ENCODE measurements around the gene DNAJC11.

The DNAJC11 gene

GRCh38 chr1:6731905-6732304, 30.3 kb upstream of the DNAJC11 start:
- Histone ChIP-seq H3K4me2 (no peak overlapping the region), H3K36me3 (no peaks in the 10 kb centered on the region), H3K9ac (no peak overlapping the region), H3K27me3 (no peaks in the 10 kb centered on the region), H3K27ac (no peak overlapping the region), H4K20me1 (no peaks in the 10 kb centered on the region; a peak in 1 of 22 replicates), H3K9me3 (replicated peaks in 1 of 11) (no peaks in the 10 kb centered on the region), H3K4me3 (no peak overlapping the region), H3K4me1 (peaks cover 0 to 16% (median 4%) of the 10 kb centered on the region in 10 experiments; a peak in 9 of 20 replicates)
- TF ChIP-seq Cebpa-rat (IDR thresholded peaks at IDR 0.05) = no peak

- H3K27ac ChIP-seq = no peak overlapping the region
- H4K20me1 ChIP-seq = no peaks in the 10 kb centered on the region; a peak in 1 of 22 replicates
- no peak overlapping the region for H3K4me2 ChIP-seq
- no peak for TF ChIP-seq Cebpa-rat (IDR thresholded peaks at IDR 0.05)
- no peaks in the 10 kb centered on the region for H3K9me3 ChIP-seq (replicated peaks in 1 of 11)
- H3K9ac ChIP-seq = no peak overlapping the region
- no peak overlapping the region for H3K4me3 ChIP-seq
- no peaks in the 10 kb centered on the region for H3K36me3 ChIP-seq
- H3K4me1 ChIP-seq = peaks cover 0 to 16% (median 4%) of the 10 kb centered on the region in 10 experiments; a peak in 9 of 20 replicates
- H3K27me3 ChIP-seq = no peaks in the 10 kb centered on the region
Observed at GRCh38 chr1:6730880-6731279, 29.3 kb upstream of the DNAJC11 start.

- Histone ChIP-seq H3K27ac (no peak overlapping the region), H3K9me3 (replicated peaks in 1 of 11) (no peaks in the 10 kb centered on the region), H3K9ac (no peak overlapping the region), H3K4me3 (no peak overlapping the region), H4K20me1 (no peaks in the 10 kb centered on the region; a peak in 1 of 22 replicates), H3K36me3 (no peaks in the 10 kb centered on the region), H3K4me1 (peaks cover 0 to 13% (median 4%) of the 10 kb centered on the region in 10 experiments; a peak in 9 of 20 replicates), H3K4me2 (no peak overlapping the region), H3K27me3 (no peaks in the 10 kb centered on the region)
- no peak for TF ChIP-seq Cebpa-rat (IDR thresholded peaks at IDR 0.05)
Observed at GRCh38 chr1:6730473-6730872, 28.9 kb upstream of the DNAJC11 start.

- H3K9me3 ChIP-seq (replicated peaks in 1 of 11) = no peaks in the 10 kb centered on the region
- H3K4me1 ChIP-seq = 0 out of 20 replicates have a peak, but pooled peaks cover 0 to 5% (median 0%) of the 10 kb centered on the region in 10 experiments
- no peak for TF ChIP-seq Cebpa-rat (IDR thresholded peaks at IDR 0.05)
- no peak overlapping the region for H3K9ac ChIP-seq
- no peaks in the 10 kb centered on the region for H3K27me3 ChIP-seq
- no peak overlapping the region for H3K27ac ChIP-seq
- H4K20me1 ChIP-seq = no peaks in the 10 kb centered on the region; a peak in 1 of 22 replicates
- H3K4me3 ChIP-seq = no peak overlapping the region
- no peak overlapping the region for H3K4me2 ChIP-seq
- no peaks in the 10 kb centered on the region for H3K36me3 ChIP-seq
Observed at GRCh38 chr1:6727535-6727934, 25.9 kb upstream of the DNAJC11 start.

GRCh38 chr1:6726253-6726652, 24.6 kb upstream of the DNAJC11 start:
- Histone ChIP-seq H3K27me3 (no peaks in the 10 kb centered on the region), H3K4me2 (no peak overlapping the region), H3K36me3 (no peaks in the 10 kb centered on the region), H3K9me3 (replicated peaks in 1 of 11) (no peaks in the 10 kb centered on the region), H3K4me1 (0 out of 20 replicates have a peak, but pooled peaks cover 0 to 5% (median 0%) of the 10 kb centered on the region in 10 experiments), H3K9ac (no peak overlapping the region), H3K27ac (no peak overlapping the region), H4K20me1 (no peaks in the 10 kb centered on the region; a peak in 1 of 22 replicates), H3K4me3 (no peak overlapping the region)
- no peak for TF ChIP-seq Cebpa-rat (IDR thresholded peaks at IDR 0.05)

- no peaks in the 10 kb centered on the region for H3K36me3 ChIP-seq
- no peak overlapping the region for H3K4me2 ChIP-seq
- H3K9me3 ChIP-seq (replicated peaks in 1 of 11) = no peaks in the 10 kb centered on the region
- no peak overlapping the region for H3K4me3 ChIP-seq
- H3K27ac ChIP-seq = no peak overlapping the region
- no peaks in the 10 kb centered on the region for H3K27me3 ChIP-seq
- 0 out of 20 replicates have a peak, but pooled peaks cover 0 to 5% (median 0%) of the 10 kb centered on the region in 10 experiments for H3K4me1 ChIP-seq
- no peaks in the 10 kb centered on the region; a peak in 1 of 22 replicates for H4K20me1 ChIP-seq
- no peak for TF ChIP-seq Cebpa-rat (IDR thresholded peaks at IDR 0.05)
- no peak overlapping the region for H3K9ac ChIP-seq
Observed at GRCh38 chr1:6724517-6725141, 23.0 kb upstream of the DNAJC11 start.

GRCh38 chr1:6723621-6724428, 22.2 kb upstream of the DNAJC11 start:
- no peaks in the 10 kb centered on the region for H3K27me3 ChIP-seq
- no peak overlapping the region for H3K9ac ChIP-seq
- no peak overlapping the region for H3K4me3 ChIP-seq
- H4K20me1 ChIP-seq = no peaks in the 10 kb centered on the region; a peak in 1 of 22 replicates
- H3K4me1 ChIP-seq = 0 out of 20 replicates have a peak, but pooled peaks cover 0 to 5% (median 0%) of the 10 kb centered on the region in 10 experiments
- H3K9me3 ChIP-seq (replicated peaks in 1 of 11) = no peaks in the 10 kb centered on the region
- H3K36me3 ChIP-seq = no peaks in the 10 kb centered on the region
- H3K27ac ChIP-seq = no peak overlapping the region
- no peak for TF ChIP-seq Cebpa-rat (IDR thresholded peaks at IDR 0.05)
- H3K4me2 ChIP-seq = 0 out of 22 replicates have a peak overlapping the region, but pooled peaks of 2 of the 11 experiments have one; percentile 4 to 9

- H3K4me1 ChIP-seq = no peaks in the 10 kb centered on the region
- no peak overlapping the region for H3K27ac ChIP-seq
- no peak for TF ChIP-seq Cebpa-rat (IDR thresholded peaks at IDR 0.05)
Observed at GRCh38 chr1:6711174-6711573, 9.6 kb upstream of the DNAJC11 start.

GRCh38 chr1:6704746-6705145, 3.1 kb upstream of the DNAJC11 start:
- peaks cover 0 to 18% (median 7%) of the 10 kb centered on the region in 11 experiments; a peak in 10 of 22 replicates for H4K20me1 ChIP-seq
- no peak overlapping the region for H3K27ac ChIP-seq
- H3K4me3 ChIP-seq = no peak overlapping the region
- no peak for TF ChIP-seq Cebpa-rat (IDR thresholded peaks at IDR 0.05)
- no peak overlapping the region for H3K4me2 ChIP-seq
- H3K36me3 ChIP-seq = peaks cover 0 to 5% (median 0%) of the 10 kb centered on the region in 11 experiments; a peak in 3 of 22 replicates
- H3K27me3 ChIP-seq = no peaks in the 10 kb centered on the region
- peaks cover 11 to 17% (median 11%) of the 10 kb centered on the region in 10 experiments for H3K4me1 ChIP-seq
- 0 out of 22 replicates have a peak, but pooled peaks cover 0 to 3% (median 0%) of the 10 kb centered on the region in 11 experiments for H3K9me3 ChIP-seq (replicated peaks in 1 of 11)
- H3K9ac ChIP-seq = no peak overlapping the region

More at GRCh38 chr1:6711174-6711573, 9.6 kb upstream of the DNAJC11 start:
- H3K27me3 ChIP-seq = no peaks in the 10 kb centered on the region
- H4K20me1 ChIP-seq = no peaks in the 10 kb centered on the region
- H3K9me3 ChIP-seq (replicated peaks in 1 of 11) = peaks cover 22 to 38% (median 28%) of the 10 kb centered on the region in 11 experiments
- no peak overlapping the region for H3K4me2 ChIP-seq
- no peaks in the 10 kb centered on the region for H3K36me3 ChIP-seq
- H3K4me3 ChIP-seq = no peak overlapping the region
- no peak overlapping the region for H3K9ac ChIP-seq

All from BLaER1 treated with 17β-estradiol and CSF1 and Interleukin-3, amounts not matched to agents 10 nM and 100 nM (cell line).